Endothelial cell of umbilical vein (primary cell): ENCODE data around the gene AGBL4. TPM values are rescaled to one million over a fixed set of nuclear protein-coding genes. Genes with fewer than 3 reads are reported as not detected.

Experiments
- BruUV-seq: library from RNA; stranded (reverse); fragments of 400-500 nt; replicated peaks from 2 replicates; lab custom pipeline; 2021; lab: Mats Ljungman, UMichigan
- CTCF ChIA-PET: fragments of 300-600, 350-600 bp; sonication (Branson Sonifier 250); formaldehyde crosslinking; loops from one replicate; lab custom pipeline; 2021; ENCODE audit warnings: antibody characterized with exemption, inconsistent platforms; lab: Charles Lee
- POLR2A ChIA-PET: fragments of 300-600, 350-600 bp; sonication (Branson Sonifier 250); formaldehyde crosslinking; loops from one replicate; lab custom pipeline; 2021; ENCODE audit warnings: antibody characterized with exemption, inconsistent platforms; lab: Charles Lee
- DNase-seq: peaks from one replicate; pipeline ENCODE4 v3.0.0-alpha.2; 2011; ENCODE audit warnings: low read depth, low spot score
- FAIRE-seq: peaks from 2 replicates; lab custom pipeline; 2011; peaks lifted over from hg19 to GRCh38; lab: Jason Lieb, UNC
- H2AFZ ChIP-seq: 2 replicates; pipeline ENCODE4 v1.6.0; 2012; ENCODE audit warnings: low read depth, low read length, control low read depth, inconsistent platforms
- H3K27ac ChIP-seq: 2 replicates; pipeline ENCODE4 v1.5.1; 2011; ENCODE audit warnings: low read depth, mild to moderate bottlenecking, control low read depth, low read length, moderate library complexity; ENCODE audit not compliant: insufficient read depth
- H3K27me3 ChIP-seq, 2 experiments: 2 replicates each; pipeline versions ENCODE4 v1.6.0 to v1.6.1; 2011; ENCODE audit warnings: low read length in 2 of 2, mixed read lengths in 1 of 2; ENCODE audit not compliant: control insufficient read depth in 2 of 2, insufficient read depth in 2 of 2
- H3K36me3 ChIP-seq, 2 experiments: 2 replicates in 1 of 2; 3 replicates in 1 of 2; pipeline ENCODE4 v1.5.1; 2011; ENCODE audit warnings: low read length in 2 of 2, mild to moderate bottlenecking in 1 of 2, moderate library complexity in 1 of 2; ENCODE audit not compliant: control insufficient read depth in 2 of 2, insufficient read depth in 2 of 2; ENCODE audit errors: extremely low read depth in 1 of 2
- H3K4me1 ChIP-seq: 3 replicates; pipeline ENCODE4 v1.5.1; 2011; ENCODE audit warnings: mild to moderate bottlenecking, low read length; ENCODE audit not compliant: control insufficient read depth, insufficient read depth; ENCODE audit errors: extremely low read depth
- H3K4me2 ChIP-seq: 2 replicates; pipeline ENCODE4 v1.6.1; 2011; ENCODE audit warnings: low read length, control low read depth, mixed read lengths; ENCODE audit not compliant: insufficient read depth
- H3K4me3 ChIP-seq, 3 experiments: fragments of 200-600 bp in 1 of 3; sonication (generic), shearing (Covaris generic) in 1 of 3; replicated peaks in 1 of 3; 2 replicates each; pipeline ENCODE4 v1.5.1; 2011 to 2016; ENCODE audit warnings: control low read depth in 3 of 3, low read length in 3 of 3, mild to moderate bottlenecking in 2 of 3, inconsistent platforms in 1 of 3, low read depth in 1 of 3, moderate library complexity in 1 of 3; ENCODE audit not compliant: insufficient read depth in 1 of 3
- H3K79me2 ChIP-seq: 2 replicates; pipeline ENCODE4 v1.6.0; 2012; ENCODE audit warnings: low read length, inconsistent platforms; ENCODE audit not compliant: control insufficient read depth, insufficient read depth
- H3K9ac ChIP-seq: replicated peaks from 2 replicates; pipeline ENCODE3; 2011; ENCODE audit warnings: low read length, control low read depth; ENCODE audit not compliant: insufficient read depth; ENCODE audit errors: extremely low read depth
- H3K9me1 ChIP-seq: replicated peaks from 3 replicates; pipeline ENCODE4 v1.6.0; 2011; ENCODE audit warnings: mild to moderate bottlenecking, low read length; ENCODE audit not compliant: control insufficient read depth, insufficient read depth; ENCODE audit errors: extremely low read depth
- H3K9me3 ChIP-seq: replicated peaks from 2 replicates; pipeline ENCODE4 v1.5.1; 2012; ENCODE audit warnings: low read length, inconsistent platforms; ENCODE audit not compliant: control insufficient read depth, insufficient read depth
- H4K20me1 ChIP-seq: replicated peaks from 2 replicates; pipeline ENCODE3; 2011; ENCODE audit warnings: mild to moderate bottlenecking, low read length; ENCODE audit not compliant: control insufficient read depth, insufficient read depth; ENCODE audit errors: extremely low read depth
- CTCF ChIP-seq, 2 donors: IDR thresholded peaks; 1 replicate in 1 of 2; 2 replicates in 1 of 2; pipeline ENCODE4 v1.5.1; 2011; ENCODE audit warnings: low read length in 2 of 2, mild to moderate bottlenecking in 2 of 2, moderate library complexity in 2 of 2, control low read depth in 1 of 2, inconsistent platforms in 1 of 2, low read depth in 1 of 2; ENCODE audit not compliant: insufficient read depth in 1 of 2; ENCODE audit errors: extremely low read depth in 1 of 2
- EZH2 ChIP-seq: IDR thresholded peaks from 2 replicates; pipeline ENCODE4 v1.6.1; 2012; ENCODE audit warnings: borderline replicate concordance, low read depth, mild to moderate bottlenecking, moderate library complexity, low read length, inconsistent platforms; ENCODE audit not compliant: severe bottlenecking
- FOS ChIP-seq: IDR thresholded peaks from 2 replicates; pipeline ENCODE4 v1.6.1; 2011; ENCODE audit warnings: mild to moderate bottlenecking, low read length, moderate library complexity, borderline replicate concordance; ENCODE audit not compliant: insufficient read depth
- GATA2 ChIP-seq: IDR thresholded peaks from 2 replicates; pipeline ENCODE4 v1.7.0; 2011; ENCODE audit warnings: low read depth, mild to moderate bottlenecking, moderate library complexity, mixed read lengths, low read length; ENCODE audit not compliant: insufficient read length, insufficient read depth
- JUN ChIP-seq: IDR thresholded peaks from 2 replicates; pipeline ENCODE4 v1.6.1; 2011; ENCODE audit warnings: borderline replicate concordance, low read depth; ENCODE audit not compliant: insufficient read length, insufficient read depth
- MAX ChIP-seq: IDR thresholded peaks from 2 replicates; pipeline ENCODE4 v1.6.1; 2011; ENCODE audit not compliant: insufficient read depth, insufficient read length
- MYC ChIP-seq: IDR thresholded peaks from one replicate; pipeline ENCODE4 v1.6.1; 2011; ENCODE audit warnings: mild to moderate bottlenecking, low read depth, low read length
- POLR2A ChIP-seq: IDR thresholded peaks from 2 replicates; pipeline ENCODE4 v1.6.1; 2012; ENCODE audit warnings: low read depth, mild to moderate bottlenecking, control low read depth, low read length
- POLR2AphosphoS5 ChIP-seq: IDR thresholded peaks from 2 replicates; pipeline ENCODE4 v1.6.1; 2012; ENCODE audit warnings: low read depth, mild to moderate bottlenecking, control low read depth, low read length, moderate library complexity; ENCODE audit not compliant: insufficient read depth
- dilution Hi-C: fragments of 300-500 bp; cut with MboI; formaldehyde crosslinking; loops from one replicate; pipeline ENCODE4 v1.15.0; 2019; ENCODE audit warnings: low sequenced_read_pairs; ENCODE audit not compliant: extremely low pct_ligation_motif_present
- intact Hi-C: fragments of 100-400 bp; cut with micrococcal nuclease; formaldehyde crosslinking; loops from one replicate; pipeline ENCODE4 v1.10.0; 2022
- polyA plus RNA-seq, 4 experiments: library from polyadenylated mRNA; depleted of rRNA in 3 of 4; stranded (reverse) in 3 of 4; unstranded in 1 of 4; fragments of >200 nt; gene quantifications; 2 replicates each; pipeline versions ENCODE4 v1.2.1 to v1.2.3, GENCODE V29; 2011 to 2012; ENCODE audit warnings: missing spikeins in 1 of 4
- total RNA-seq: library from RNA; stranded (reverse); gene quantifications from 2 replicates; pipeline ENCODE4 v1.2.3, GENCODE V29; 2021

The AGBL4 gene
- total and polyA plus RNA-seq, 2 donors (not counting 3 experiments of a cell fraction or from before 2014, with no cell fraction given) = not detected

GRCh38 chr1:48595613-48596012, 1428.1 kb downstream of the AGBL4 start:
- H4K20me1 ChIP-seq = no peaks in the 10 kb centered on the region
- TF ChIP-seq MYC = no peak
- no peak for TF ChIP-seq CTCF (IDR thresholded peaks at IDR 0.05; ENCODE audit: extremely low read depth in 1 of 2, insufficient read depth in 1 of 2, low read depth in 1 of 2, low read length in 2 of 2)
- TF ChIP-seq EZH2 = no peak
- no peak for TF ChIP-seq POLR2A
- TF ChIP-seq JUN = no peak
- no peak for TF ChIP-seq POLR2AphosphoS5
- TF ChIP-seq FOS = no peak
- no peak for TF ChIP-seq MAX
- no peak for TF ChIP-seq GATA2
- dilution Hi-C loops = no loop called here
- no peaks in the 10 kb centered on the region for H3K9me3 ChIP-seq
- no peak overlapping the region for H2AFZ ChIP-seq
- H3K36me3 ChIP-seq = no peaks in the 10 kb centered on the region
- no peaks in the 10 kb centered on the region for H3K9me1 ChIP-seq
- no peak for FAIRE-seq
- BruUV-seq = no TSS peak
- intact Hi-C loops = no loop called here
- H3K4me2 ChIP-seq = no peak overlapping the region
- POLR2A ChIA-PET = no interaction called here
- no peak overlapping the region for H3K27ac ChIP-seq
- H3K9ac ChIP-seq = no peak overlapping the region
- H3K4me1 ChIP-seq = no peaks in the 10 kb centered on the region
- DNase-seq = no peak
- CTCF ChIA-PET = no interaction called here
- H3K79me2 ChIP-seq = no peaks in the 10 kb centered on the region
- no peak overlapping the region for H3K4me3 ChIP-seq
- no peaks in the 10 kb centered on the region for H3K27me3 ChIP-seq
